Natural killer cell treated with Interleukin-12 subunit alpha and Interleukin-12 subunit beta and Interleukin-15 and Interleukin-18, amount 100 ng/mL, for 72 hours (primary cell): ENCODE measurements around the gene DDAH2. TPM values are rescaled to one million over a fixed set of nuclear protein-coding genes. Genes with fewer than 3 reads are reported as not detected.

Experiments
- ATAC-seq, 2 donors: fragments of 150-1000 bp; cut with Tn5 transposase in 1 of 2; sonication (Bioruptor Pico), chemical (Tn5 transposase) in 1 of 2; 2 replicates each; pipeline ENCODE4 v1.10.0; 2021
- DNase-seq: peaks from one replicate; pipeline ENCODE4 v3.0.0; 2022; ENCODE audit warnings: low spot score
- H3K27ac Mint-ChIP-seq, 2 donors: 1 replicate in 1 of 2; 2 replicates in 1 of 2; pipeline ENCODE4 v1.8.0; 2022; ENCODE audit warnings: mixed read lengths in 2 of 2, mild to moderate bottlenecking in 1 of 2, moderate library complexity in 1 of 2
- H3K27me3 Mint-ChIP-seq, 2 donors: 1 replicate in 1 of 2; 2 replicates in 1 of 2; pipeline ENCODE4 v1.8.0; 2022; ENCODE audit warnings: mixed read lengths in 2 of 2
- H3K36me3 Mint-ChIP-seq: one replicate; pipeline ENCODE4 v1.8.0; 2022; ENCODE audit warnings: mixed read lengths
- H3K4me1 Mint-ChIP-seq, 2 donors: 1 replicate in 1 of 2; 2 replicates in 1 of 2; pipeline ENCODE4 v1.8.0; 2022; ENCODE audit warnings: low read depth in 2 of 2, mixed read lengths in 2 of 2, mild to moderate bottlenecking in 1 of 2
- H3K4me3 Mint-ChIP-seq: one replicate; pipeline ENCODE4 v1.8.0; 2022; ENCODE audit warnings: mixed read lengths
- H3K9me3 Mint-ChIP-seq: 2 replicates; pipeline ENCODE4 v1.8.0; 2022; ENCODE audit warnings: mixed read lengths
- total RNA-seq, 2 donors: library from RNA; stranded (reverse); gene quantifications; one replicate each; pipeline ENCODE4 v1.2.3, GENCODE V29; 2022

Gene DDAH2
- total RNA-seq, 2 donors from 2014 or later, result 18.8 to 24.4 TPM

DNA sequence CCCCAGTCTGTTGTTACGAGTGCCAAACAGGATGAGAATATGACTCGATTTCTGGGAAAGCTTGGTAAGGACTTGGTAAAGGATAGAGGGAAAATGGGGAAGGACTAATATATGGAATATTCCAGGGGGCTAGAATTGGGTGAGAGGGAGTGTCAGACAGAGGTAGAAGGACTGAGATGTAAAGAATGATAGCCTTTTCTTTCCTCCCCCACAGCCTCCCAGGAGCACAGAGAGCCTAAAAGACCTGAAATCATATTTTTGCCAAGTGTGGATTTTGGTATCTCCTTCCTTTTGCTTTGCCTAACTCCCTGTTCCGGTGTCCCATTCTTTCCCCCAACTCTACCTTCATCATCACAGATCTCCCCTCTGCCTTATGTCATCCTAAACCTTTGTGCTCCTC is 13.8 kb upstream of the DDAH2 start:
- Mint-ChIP-seq H3K4me1 (peaks cover 31 to 36% of the 10 kb centered on the region in 2 donors), H3K27me3 (no peaks in the 10 kb centered on the region), H3K27ac (no peak overlapping the region), H3K36me3 (peaks cover 5% of the 10 kb centered on the region), H3K9me3 (no peaks in the 10 kb centered on the region), H3K4me3 (no peak overlapping the region)
- ATAC-seq (no peak), DNase-seq (no peak)

- ATAC-seq (no peak), DNase-seq (no peak)
- Mint-ChIP-seq H3K36me3 (no peaks in the 10 kb centered on the region), H3K27me3 (no peaks in the 10 kb centered on the region), H3K4me1 (peaks cover 38 to 47% of the 10 kb centered on the region in 2 donors), H3K4me3 (peak overlapping the region; percentile 96), H3K27ac (peak overlapping the region in 1 of 2 donors; percentile 32), H3K9me3 (no peaks in the 10 kb centered on the region)
Observed at GRCh38 chr6:31741815-31742214, 12.7 kb upstream of the DDAH2 start.

DNA sequence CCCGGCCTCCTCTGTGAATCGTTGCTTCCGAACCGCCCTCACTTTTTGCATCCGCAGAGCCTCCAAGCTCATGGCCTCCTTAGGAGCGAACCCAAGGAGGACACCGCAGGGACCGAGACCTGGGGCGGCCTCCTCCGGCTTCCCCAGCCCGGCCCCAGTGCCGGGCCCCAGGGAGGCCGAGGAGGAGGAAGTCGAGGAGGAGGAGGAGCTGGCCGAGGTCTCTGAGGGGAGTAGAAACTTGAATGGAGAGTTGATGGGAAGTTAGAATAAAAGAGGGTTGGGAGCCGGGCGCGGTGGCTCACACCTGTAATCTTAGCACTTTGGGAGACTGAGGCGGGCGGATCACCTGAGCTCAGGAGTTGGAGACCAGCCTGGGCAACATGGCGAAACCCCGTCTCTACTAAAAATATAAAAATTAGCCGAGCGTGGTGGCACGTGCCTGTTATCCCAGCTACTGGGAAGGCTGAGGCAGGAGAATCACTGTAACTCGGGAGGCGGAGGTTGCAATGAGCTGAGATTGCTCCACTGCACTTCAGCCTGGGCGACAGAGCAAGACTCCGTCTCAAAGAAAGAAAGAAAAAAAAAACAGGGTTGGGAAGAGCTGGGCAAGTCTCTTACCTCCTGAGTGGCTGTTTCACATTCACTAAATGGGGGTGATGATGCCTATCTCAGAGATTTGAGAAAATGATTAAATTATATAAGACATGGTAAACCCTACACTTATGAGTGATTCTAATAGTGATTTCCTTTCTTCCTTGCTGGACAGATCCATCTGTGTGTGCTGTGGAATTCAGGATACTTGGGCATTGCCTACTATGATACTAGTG is 11.5 kb upstream of the DDAH2 start:
- peak in 1 of 2 donors; percentile 0 for ATAC-seq
- DNase-seq, result no peak
- peak overlapping the region; percentile 96 for H3K4me3 Mint-ChIP-seq
- peaks cover 42 to 57% of the 10 kb centered on the region in 2 donors for H3K4me1 Mint-ChIP-seq
- H3K27ac Mint-ChIP-seq, result peak overlapping the region; percentile 92
- no peaks in the 10 kb centered on the region for H3K9me3 Mint-ChIP-seq
- peaks cover 6% of the 10 kb centered on the region for H3K36me3 Mint-ChIP-seq
- no peaks in the 10 kb centered on the region for H3K27me3 Mint-ChIP-seq

DNA sequence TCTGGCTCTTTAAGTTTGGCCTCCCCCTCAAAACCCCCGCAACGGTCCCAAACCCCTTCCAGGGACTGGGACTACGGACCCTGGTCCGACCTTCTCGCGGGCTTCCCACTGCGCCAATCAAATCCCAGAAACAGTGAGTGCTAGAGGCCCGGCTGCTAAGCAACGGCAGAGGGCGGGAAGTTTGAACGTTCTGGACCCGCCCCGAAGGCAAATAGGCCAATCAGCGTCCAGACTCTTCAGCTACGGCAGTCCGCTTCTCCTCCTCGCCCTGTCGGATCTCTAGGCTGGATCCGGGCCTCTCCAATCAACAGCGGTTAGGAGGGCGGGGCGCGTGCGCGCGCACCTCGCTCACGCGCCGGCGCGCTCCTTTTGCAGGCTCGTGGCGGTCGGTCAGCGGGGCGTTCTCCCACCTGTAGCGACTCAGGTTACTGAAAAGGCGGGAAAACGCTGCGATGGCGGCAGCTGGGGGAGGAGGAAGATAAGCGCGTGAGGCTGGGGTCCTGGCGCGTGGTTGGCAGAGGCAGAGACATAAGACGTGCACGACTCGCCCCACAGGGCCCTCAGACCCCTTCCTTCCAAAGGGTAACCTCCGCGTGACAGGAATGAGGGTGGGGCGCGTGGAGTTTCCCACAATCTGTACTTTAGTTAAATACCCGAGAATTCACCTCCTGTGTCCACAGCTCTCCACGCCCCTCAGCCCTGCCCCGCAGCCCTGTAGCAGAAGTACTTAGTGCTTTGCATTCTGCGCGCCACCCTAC is 10.7 kb upstream of the DDAH2 start, which contains the start of gene MSH5:
MSH5 (plus strand) TSS at position 367 of the 758 bp plus-strand sequence. CDS start 462 bp downstream, outside the sequence.
- peaks cover 11% of the 10 kb centered on the region for H3K36me3 Mint-ChIP-seq
- H3K4me1 Mint-ChIP-seq, result peaks cover 42 to 60% of the 10 kb centered on the region in 2 donors
- H3K4me3 Mint-ChIP-seq, result peak within 1 kb of the TSS; percentile 96
- peak; percentile 91 to 93 for ATAC-seq
- no peaks in the 10 kb centered on the region for H3K27me3 Mint-ChIP-seq
- no peaks in the 10 kb centered on the region for H3K9me3 Mint-ChIP-seq
- peak; percentile 97 for DNase-seq
- peak within 1 kb of the TSS; percentile 92 for H3K27ac Mint-ChIP-seq

- peaks cover 53 to 73% of the 10 kb centered on the region in 2 donors for H3K4me1 Mint-ChIP-seq
Observed at GRCh38 chr6:31737991-31738979, 9.2 kb upstream of the DDAH2 start.

GRCh38 chr6:31737315-31737990 is 8.4 kb upstream of the DDAH2 start:
- Mint-ChIP-seq H3K4me1 (peaks cover 56 to 77% of the 10 kb centered on the region in 2 donors), H3K4me3 (peak overlapping the region; percentile 96), H3K9me3 (no peaks in the 10 kb centered on the region), H3K27ac (peak overlapping the region; percentile 92), H3K27me3 (no peaks in the 10 kb centered on the region), H3K36me3 (peaks cover 19% of the 10 kb centered on the region)
- DNase-seq (no peak), ATAC-seq (no peak)

More at GRCh38 chr6:31737991-31738979, 9.2 kb upstream of the DDAH2 start:
- Mint-ChIP-seq H3K27me3 (no peaks in the 10 kb centered on the region), H3K36me3 (peaks cover 15% of the 10 kb centered on the region), H3K4me3 (peak overlapping the region; percentile 96), H3K9me3 (no peaks in the 10 kb centered on the region), H3K27ac (peak overlapping the region; percentile 92)
- ATAC-seq, result peak; percentile 22 to 44
- peak; percentile 86 for DNase-seq

DNA sequence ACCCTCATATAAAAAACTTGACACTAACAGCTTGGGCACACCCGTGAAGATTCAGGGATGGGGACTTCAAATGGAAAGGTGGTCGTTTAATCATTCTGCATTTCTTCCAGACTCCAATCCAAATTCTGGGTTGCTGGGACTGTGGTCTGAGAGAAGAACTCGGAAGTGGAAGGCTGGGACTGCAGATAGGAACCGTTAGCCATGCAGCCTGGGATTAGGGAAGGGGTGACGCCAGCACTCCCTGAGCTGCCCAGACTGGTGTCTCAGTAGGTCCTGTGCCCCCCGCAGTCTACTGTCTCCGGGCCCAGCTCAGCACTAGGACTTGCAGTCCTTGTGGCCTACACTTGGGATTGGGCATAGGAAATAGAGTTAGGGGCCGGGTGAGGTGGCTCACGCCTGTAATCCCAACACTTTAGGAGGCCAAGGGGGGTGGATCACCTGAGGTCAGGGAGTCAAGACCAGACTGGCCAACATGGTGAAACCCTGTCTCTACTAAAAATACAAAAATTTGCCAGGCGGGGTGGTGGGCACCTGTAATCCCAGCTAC is 7.7 kb upstream of the DDAH2 start:
- Mint-ChIP-seq H3K27me3 (no peaks in the 10 kb centered on the region), H3K4me3 (peak overlapping the region; percentile 96), H3K4me1 (peaks cover 61 to 76% of the 10 kb centered on the region in 2 donors), H3K27ac (peak overlapping the region; percentile 92), H3K36me3 (peaks cover 19% of the 10 kb centered on the region), H3K9me3 (no peaks in the 10 kb centered on the region)
- ATAC-seq, result no peak
- no peak for DNase-seq

DNA sequence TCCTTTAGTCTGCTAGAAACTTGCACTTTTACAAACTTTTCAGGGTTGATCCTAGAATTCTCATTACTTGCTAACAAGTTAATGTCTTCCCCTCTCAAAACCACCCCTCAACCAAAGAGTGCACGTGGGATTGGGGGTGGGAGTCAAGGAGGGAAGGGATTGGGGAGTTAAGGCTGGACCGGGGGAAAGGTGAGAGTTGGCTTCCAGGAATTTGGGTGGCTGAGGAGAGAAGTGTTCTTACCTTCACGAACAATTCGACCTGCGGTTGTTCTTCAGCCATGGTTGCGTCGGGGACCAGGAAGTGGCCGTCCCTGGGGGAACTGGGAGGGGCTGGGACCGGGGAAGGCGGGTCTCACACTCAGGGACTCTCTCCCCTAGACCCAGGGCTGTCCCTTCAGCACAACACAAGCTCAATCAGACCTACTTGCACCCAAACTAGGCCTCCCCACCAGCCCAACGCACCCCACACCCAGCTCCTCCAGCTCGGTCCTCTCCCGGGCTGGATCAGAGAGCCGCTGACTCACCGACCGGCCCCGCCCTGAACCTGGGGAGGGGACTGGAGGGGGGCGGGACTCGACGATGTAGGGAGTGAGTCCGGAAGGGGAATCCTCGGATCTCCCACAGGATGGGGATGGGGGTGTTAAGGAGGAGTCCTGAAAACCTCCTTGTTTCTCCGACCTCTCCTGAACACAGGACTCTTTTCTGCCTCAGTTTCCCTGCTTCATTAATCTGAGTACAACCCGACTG is 7.1 kb upstream of the DDAH2 start, which contains the start of gene CLIC1:
CLIC1 (minus strand) TSS at position 510 of the 747 bp plus-strand sequence; CDS start at position 280, 230 bp downstream.
- DNase-seq (peak; percentile 89), ATAC-seq (peak; percentile 65 to 71)
- peaks cover 25% of the 10 kb centered on the region for H3K36me3 Mint-ChIP-seq
- H3K27ac Mint-ChIP-seq, result peak within 1 kb of the TSS; percentile 92
- H3K27me3 Mint-ChIP-seq, result no peaks in the 10 kb centered on the region
- peaks cover 63 to 73% of the 10 kb centered on the region in 2 donors for H3K4me1 Mint-ChIP-seq
- H3K4me3 Mint-ChIP-seq, result peak within 1 kb of the TSS; percentile 96
- no peaks in the 10 kb centered on the region for H3K9me3 Mint-ChIP-seq

GRCh38 chr6:31734821-31735406 is 5.8 kb upstream of the DDAH2 start:
- peak; percentile 91 for DNase-seq
- peaks cover 27% of the 10 kb centered on the region for H3K36me3 Mint-ChIP-seq

GRCh38 chr6:31734247-31734820 is 5.2 kb upstream of the DDAH2 start:
- no peaks in the 10 kb centered on the region for H3K9me3 Mint-ChIP-seq
- no peak for DNase-seq
- peak overlapping the region; percentile 92 for H3K27ac Mint-ChIP-seq
- peaks cover 62 to 71% of the 10 kb centered on the region in 2 donors for H3K4me1 Mint-ChIP-seq
- H3K4me3 Mint-ChIP-seq, result peak overlapping the region; percentile 96
- no peak for ATAC-seq
- H3K36me3 Mint-ChIP-seq, result peaks cover 27% of the 10 kb centered on the region
- H3K27me3 Mint-ChIP-seq, result no peaks in the 10 kb centered on the region

More at GRCh38 chr6:31734821-31735406, 5.8 kb upstream of the DDAH2 start:
- Mint-ChIP-seq H3K9me3 (no peaks in the 10 kb centered on the region), H3K4me3 (peak overlapping the region; percentile 96), H3K27ac (peak overlapping the region; percentile 92), H3K4me1 (peaks cover 66 to 74% of the 10 kb centered on the region in 2 donors), H3K27me3 (no peaks in the 10 kb centered on the region)
- peak; percentile 76 to 79 for ATAC-seq

DNA sequence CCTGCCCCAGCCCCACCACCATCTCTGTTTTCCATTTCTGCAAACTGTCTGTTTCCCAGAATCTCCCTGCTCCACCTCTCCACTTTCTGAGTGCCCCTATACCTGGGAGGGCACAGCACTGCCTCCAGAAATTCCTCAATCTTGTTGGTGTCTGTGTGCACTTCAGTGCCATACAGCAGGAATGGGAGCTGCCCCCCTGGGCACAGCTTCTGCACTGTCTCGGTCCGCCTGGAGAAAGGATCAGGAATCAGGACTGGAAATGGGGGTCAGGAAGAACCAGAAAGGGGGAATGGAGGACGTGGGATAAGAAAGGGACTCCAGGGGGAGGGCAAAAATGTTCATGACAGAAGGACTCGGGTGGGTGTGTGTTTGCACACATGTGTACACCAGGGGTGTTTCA is 4.6 kb upstream of the DDAH2 start:
- H3K36me3 Mint-ChIP-seq, result peaks cover 27% of the 10 kb centered on the region
- H3K27me3 Mint-ChIP-seq, result no peaks in the 10 kb centered on the region
- peak overlapping the region; percentile 92 for H3K27ac Mint-ChIP-seq
- DNase-seq, result no peak
- H3K4me1 Mint-ChIP-seq, result peaks cover 62 to 71% of the 10 kb centered on the region in 2 donors
- ATAC-seq, result no peak
- H3K4me3 Mint-ChIP-seq, result peak overlapping the region; percentile 96
- H3K9me3 Mint-ChIP-seq, result no peaks in the 10 kb centered on the region
